Keratinocyte (primary cell): ENCODE results near the gene PAPPA. TPM values are rescaled to one million over a fixed set of nuclear protein-coding genes. Genes with fewer than 3 reads are reported as not detected.

Experiments
- DNase-seq: peaks from one replicate; pipeline ENCODE4 v3.0.0-alpha.2; 2011; ENCODE audit warnings: low read depth, missing footprints, low spot score
- FAIRE-seq: peaks from 2 replicates; lab custom pipeline; 2011; peaks lifted over from hg19 to GRCh38; lab: Jason Lieb, UNC
- H2AFZ ChIP-seq: 2 replicates; pipeline ENCODE4 v1.6.0; 2012; ENCODE audit warnings: low read length, control low read depth, inconsistent platforms; ENCODE audit not compliant: control insufficient read depth
- H3K27ac ChIP-seq: 2 replicates; pipeline ENCODE4 v1.5.1; 2011; ENCODE audit warnings: low read length; ENCODE audit not compliant: control insufficient read depth, insufficient read depth
- H3K27me3 ChIP-seq: 3 replicates; pipeline ENCODE4 v1.6.0; 2011; ENCODE audit warnings: low read length; ENCODE audit not compliant: control insufficient read depth, insufficient read depth; ENCODE audit errors: extremely low read depth
- H3K36me3 ChIP-seq, 2 experiments: 2 replicates in 1 of 2; 3 replicates in 1 of 2; pipeline ENCODE4 v1.5.1; 2011; ENCODE audit warnings: low read length in 2 of 2, mild to moderate bottlenecking in 1 of 2; ENCODE audit not compliant: control insufficient read depth in 2 of 2, insufficient read depth in 2 of 2; ENCODE audit errors: extremely low read depth in 1 of 2
- H3K4me1 ChIP-seq: 3 replicates; pipeline ENCODE4 v1.5.1; 2011; ENCODE audit warnings: low read length; ENCODE audit not compliant: control insufficient read depth, insufficient read depth; ENCODE audit errors: extremely low read depth
- H3K4me2 ChIP-seq: 3 replicates; pipeline ENCODE4 v1.6.0; 2011; ENCODE audit warnings: low read depth, low read length; ENCODE audit not compliant: control insufficient read depth, insufficient read depth; ENCODE audit errors: extremely low read depth
- H3K4me3 ChIP-seq, 3 experiments: fragments of 200-600 bp in 1 of 3; sonication (generic) in 1 of 3; 2 replicates in 2 of 3; 3 replicates in 1 of 3; pipeline ENCODE4 v1.5.1; 2011 to 2016; ENCODE audit warnings: low read length in 3 of 3, mild to moderate bottlenecking in 3 of 3, control low read depth in 2 of 3, inconsistent platforms in 1 of 3, low read depth in 1 of 3, mixed read lengths in 1 of 3, mixed run types in 1 of 3, moderate library complexity in 1 of 3; ENCODE audit not compliant: control insufficient read depth in 2 of 3, insufficient read depth in 2 of 3; ENCODE audit errors: extremely low read depth in 1 of 3
- H3K79me2 ChIP-seq: 2 replicates; pipeline ENCODE4 v1.6.0; 2012; ENCODE audit warnings: low read length; ENCODE audit not compliant: control insufficient read depth, insufficient read depth
- H3K9ac ChIP-seq: 3 replicates; pipeline ENCODE4 v1.6.0; 2011; ENCODE audit warnings: low read length; ENCODE audit not compliant: control insufficient read depth, insufficient read depth; ENCODE audit errors: extremely low read depth
- H3K9me1 ChIP-seq: 3 replicates; pipeline ENCODE4 v1.6.0; 2011; ENCODE audit warnings: low read length; ENCODE audit not compliant: control insufficient read depth, insufficient read depth; ENCODE audit errors: extremely low read depth
- H3K9me3 ChIP-seq: 2 replicates; pipeline ENCODE4 v1.5.1; 2012; ENCODE audit warnings: low read depth, low read length; ENCODE audit not compliant: control insufficient read depth
- H4K20me1 ChIP-seq: 3 replicates; pipeline ENCODE4 v1.6.0; 2011; ENCODE audit warnings: low read length; ENCODE audit not compliant: control insufficient read depth, insufficient read depth; ENCODE audit errors: extremely low read depth
- CTCF ChIP-seq, 3 experiments: IDR thresholded peaks in 1 of 3; conservative IDR thresholded peaks in 1 of 3; optimal IDR thresholded peaks in 1 of 3; 2 replicates in 2 of 3; 3 replicates in 1 of 3; pipeline versions ENCODE3 to v1.5.1; 2011; ENCODE audit warnings: low read length in 3 of 3, mild to moderate bottlenecking in 3 of 3, moderate library complexity in 2 of 3, control low read depth in 1 of 3, inconsistent platforms in 1 of 3; ENCODE audit not compliant: insufficient read depth in 2 of 3; ENCODE audit errors: extremely low read depth in 1 of 3
- EZH2 ChIP-seq: IDR thresholded peaks from one replicate; pipeline ENCODE4 v1.6.1; 2012; ENCODE audit warnings: inconsistent platforms, mild to moderate bottlenecking, low read length, moderate library complexity
- dilution Hi-C: fragments of 300-500 bp; cut with MboI; formaldehyde crosslinking; loops from one replicate; pipeline ENCODE4 v1.7.0; 2020; ENCODE audit warnings: low sequenced_read_pairs; ENCODE audit not compliant: extremely low pct_ligation_motif_present
- polyA plus RNA-seq, 5 experiments: library from polyadenylated mRNA; depleted of rRNA in 3 of 5; stranded (reverse) in 3 of 5; stranded (forward) in 1 of 5; unstranded in 1 of 5; fragments of >200 nt; gene quantifications; 1 replicate in 1 of 5; 2 replicates in 3 of 5; 3 replicates in 1 of 5; pipeline versions ENCODE4 v1.2.1 to v1.2.3, GENCODE V29; 2011 to 2012; ENCODE audit warnings: missing spikeins in 2 of 5, low read depth in 1 of 5, low replicate concordance in 1 of 5

The PAPPA gene
- polyA plus RNA-seq, 1 donor (not counting 4 experiments of a cell fraction or from before 2014, with no cell fraction given): 0.77 TPM

- no peak for TF ChIP-seq CTCF (optimal IDR thresholded peaks at IDR 0.05 in 1 of 3, IDR thresholded peaks at IDR 0.05 in 1 of 3, conservative IDR thresholded peaks at IDR 0.05 in 1 of 3; ENCODE audit: extremely low read depth in 1 of 3, insufficient read depth in 2 of 3, low read length in 3 of 3)
- TF ChIP-seq EZH2: no peak
- H3K27me3 ChIP-seq: no peaks in the 10 kb centered on the region
- H3K9me1 ChIP-seq: no peaks in the 10 kb centered on the region
- DNase-seq (no peak), FAIRE-seq (no peak)
- no peak overlapping the region for H3K4me2 ChIP-seq
- no peak overlapping the region for H3K27ac ChIP-seq
- H3K9me3 ChIP-seq: no peaks in the 10 kb centered on the region
- no peaks in the 10 kb centered on the region for H3K36me3 ChIP-seq
- no peak overlapping the region for H2AFZ ChIP-seq
- no peaks in the 10 kb centered on the region for H4K20me1 ChIP-seq
- dilution Hi-C loops: no loop called here
- H3K4me1 ChIP-seq: peaks cover 6% of the 10 kb centered on the region
- no peaks in the 10 kb centered on the region for H3K79me2 ChIP-seq
- H3K4me3 ChIP-seq: no peak overlapping the region
- no peak overlapping the region for H3K9ac ChIP-seq
These were observed 227.8 kb downstream of the PAPPA start for GRCh38 chr9:116381350-116381749.

DNA sequence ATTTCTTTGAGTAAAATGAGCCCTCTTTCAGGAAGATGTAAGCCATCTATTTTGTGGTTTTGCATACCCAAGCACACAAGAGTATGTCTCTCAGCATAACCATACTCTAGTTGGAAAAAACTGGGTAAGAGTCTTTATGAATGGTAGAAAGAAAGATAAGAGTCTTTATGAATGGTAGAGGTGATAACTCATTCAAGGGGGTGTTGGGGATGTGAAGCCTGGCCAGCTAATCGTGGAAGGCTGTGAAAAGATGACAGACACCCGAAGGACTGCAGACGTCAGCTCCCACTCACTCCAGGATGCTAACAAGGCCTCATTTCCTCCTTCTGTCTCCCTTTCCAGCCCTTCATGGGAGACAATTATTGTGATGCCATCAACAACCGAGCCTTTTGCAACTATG lies 228.5 kb downstream of the PAPPA start:
- no peaks in the 10 kb centered on the region for H3K79me2 ChIP-seq
- TF ChIP-seq EZH2 (no peak), CTCF (optimal IDR thresholded peaks at IDR 0.05 in 1 of 3, IDR thresholded peaks at IDR 0.05 in 1 of 3, conservative IDR thresholded peaks at IDR 0.05 in 1 of 3; ENCODE audit: extremely low read depth in 1 of 3, insufficient read depth in 2 of 3, low read length in 3 of 3) (no peak)
- H3K9ac ChIP-seq: no peak overlapping the region
- no peaks in the 10 kb centered on the region for H3K36me3 ChIP-seq
- H3K27me3 ChIP-seq: no peaks in the 10 kb centered on the region
- dilution Hi-C loops: no loop called here
- no peaks in the 10 kb centered on the region for H3K9me1 ChIP-seq
- no peaks in the 10 kb centered on the region for H4K20me1 ChIP-seq
- no peak for DNase-seq
- H3K4me2 ChIP-seq: no peak overlapping the region
- no peaks in the 10 kb centered on the region for H3K9me3 ChIP-seq
- FAIRE-seq: no peak
- no peak overlapping the region for H3K27ac ChIP-seq
- no peak overlapping the region for H3K4me3 ChIP-seq
- no peak overlapping the region for H2AFZ ChIP-seq
- H3K4me1 ChIP-seq: peaks cover 3% of the 10 kb centered on the region
